Panc1 (cell line): Measurements from ENCODE around the gene GNG7.

Experiments used
- POLR2AphosphoS5 ChIP-seq: IDR thresholded peaks from 2 replicates; pipeline ENCODE4 v1.6.1; 2012; ENCODE audit warnings: mild to moderate bottlenecking, low read depth, low read length, moderate library complexity
- TCF7L2 ChIP-seq: IDR thresholded peaks from 2 replicates; pipeline ENCODE4 v1.6.1; 2011; ENCODE audit warnings: mild to moderate bottlenecking, low read depth, low read length, inconsistent platforms
- TF ChIP-seq, protein P1 (sequence below): fragments of 450-650 bp; IDR thresholded peaks from 2 replicates; pipeline ENCODE4 v1.5.1; 2017; ENCODE audit warnings: mild to moderate bottlenecking

DNA sequence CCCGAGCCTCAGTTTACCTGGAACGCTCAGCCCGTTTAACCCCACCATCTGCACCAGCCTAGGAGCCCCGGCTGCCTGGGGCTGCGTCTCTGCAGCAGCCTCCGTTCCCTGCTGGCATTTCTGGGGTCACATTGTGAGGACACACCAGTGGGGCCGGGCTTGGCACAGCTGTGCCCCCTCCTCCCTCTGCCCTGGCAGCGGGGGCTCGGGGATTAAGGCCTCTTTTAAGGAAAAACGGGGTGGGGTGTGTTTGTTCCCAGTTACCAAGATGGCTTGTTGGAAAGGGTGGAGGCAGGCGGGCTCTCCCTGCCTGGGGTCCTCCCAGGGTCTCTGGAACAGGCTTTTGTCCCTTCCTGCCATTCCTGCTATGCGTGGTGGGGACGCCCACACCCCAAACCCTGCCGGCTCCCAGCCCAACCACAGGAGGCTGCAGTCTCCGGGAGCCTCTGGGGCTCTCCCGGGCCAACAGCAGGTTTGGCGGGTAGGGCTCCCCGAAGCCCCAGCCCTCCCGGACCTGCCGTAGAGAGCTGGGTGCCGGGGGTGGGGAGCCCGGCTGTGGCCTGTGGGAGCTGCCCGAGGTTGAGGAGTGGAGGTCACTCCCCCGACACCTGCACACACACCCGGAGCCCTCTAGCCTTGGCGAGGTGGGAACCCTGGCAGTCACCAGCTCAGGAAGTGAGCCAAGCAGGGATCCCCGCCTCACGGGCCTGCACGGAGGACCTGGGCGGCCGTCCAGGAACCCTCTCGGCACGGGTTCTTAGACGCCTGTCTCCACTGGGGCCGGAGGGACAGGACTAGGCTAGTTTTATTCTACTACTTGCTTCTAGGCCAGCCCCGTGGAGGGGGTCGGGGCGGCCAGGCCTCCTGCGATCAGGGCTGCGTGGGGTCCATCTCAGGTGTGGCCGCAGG lies 189.7 kb downstream of the GNG7 start:
- TF ChIP-seq POLR2AphosphoS5 (no peak), TCF7L2 (no peak)
- TF ChIP-seq, protein P1, sequence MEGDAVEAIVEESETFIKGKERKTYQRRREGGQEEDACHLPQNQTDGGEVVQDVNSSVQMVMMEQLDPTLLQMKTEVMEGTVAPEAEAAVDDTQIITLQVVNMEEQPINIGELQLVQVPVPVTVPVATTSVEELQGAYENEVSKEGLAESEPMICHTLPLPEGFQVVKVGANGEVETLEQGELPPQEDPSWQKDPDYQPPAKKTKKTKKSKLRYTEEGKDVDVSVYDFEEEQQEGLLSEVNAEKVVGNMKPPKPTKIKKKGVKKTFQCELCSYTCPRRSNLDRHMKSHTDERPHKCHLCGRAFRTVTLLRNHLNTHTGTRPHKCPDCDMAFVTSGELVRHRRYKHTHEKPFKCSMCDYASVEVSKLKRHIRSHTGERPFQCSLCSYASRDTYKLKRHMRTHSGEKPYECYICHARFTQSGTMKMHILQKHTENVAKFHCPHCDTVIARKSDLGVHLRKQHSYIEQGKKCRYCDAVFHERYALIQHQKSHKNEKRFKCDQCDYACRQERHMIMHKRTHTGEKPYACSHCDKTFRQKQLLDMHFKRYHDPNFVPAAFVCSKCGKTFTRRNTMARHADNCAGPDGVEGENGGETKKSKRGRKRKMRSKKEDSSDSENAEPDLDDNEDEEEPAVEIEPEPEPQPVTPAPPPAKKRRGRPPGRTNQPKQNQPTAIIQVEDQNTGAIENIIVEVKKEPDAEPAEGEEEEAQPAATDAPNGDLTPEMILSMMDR: no peak
